Ureter (tissue), 1 donor: ENCODE data around the gene MROH2B. TPM values are rescaled to one million over a fixed set of nuclear protein-coding genes. Genes with fewer than 3 reads are reported as not detected.

ENCODE experiments used
- DNase-seq: peaks from one replicate; pipeline ENCODE4 v3.0.0-alpha.2; 2020; ENCODE audit warnings: low spot score
- total RNA-seq: library from RNA; stranded (reverse); gene quantifications from one replicate; pipeline ENCODE4 v1.2.4, GENCODE V29; 2023
- donor health status: DM: yes; HTN: yes; CAD: no.

The MROH2B gene
- total RNA-seq, 1 donor from 2014 or later = not detected

DNA sequence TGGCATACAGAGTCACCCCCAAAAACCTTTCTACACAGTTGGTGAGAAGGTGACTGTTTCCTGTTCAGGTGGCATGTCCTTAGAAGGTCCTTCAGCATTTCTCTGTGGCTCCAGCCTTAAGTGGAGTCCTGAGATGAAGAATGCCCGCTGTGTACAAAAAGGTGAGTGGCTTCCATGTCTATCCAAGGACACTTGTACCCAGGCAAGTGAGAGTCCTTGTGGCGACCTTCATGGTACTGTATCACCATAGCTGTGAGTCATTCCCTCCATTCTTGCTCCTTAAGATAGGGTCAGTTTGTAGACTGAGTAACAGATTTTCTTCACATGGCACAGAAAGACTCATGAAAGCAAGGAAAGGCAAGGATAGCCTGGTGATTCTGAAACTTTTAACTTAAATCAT lies 98.7 kb downstream of the MROH2B start:
- no peak for DNase-seq

DNA sequence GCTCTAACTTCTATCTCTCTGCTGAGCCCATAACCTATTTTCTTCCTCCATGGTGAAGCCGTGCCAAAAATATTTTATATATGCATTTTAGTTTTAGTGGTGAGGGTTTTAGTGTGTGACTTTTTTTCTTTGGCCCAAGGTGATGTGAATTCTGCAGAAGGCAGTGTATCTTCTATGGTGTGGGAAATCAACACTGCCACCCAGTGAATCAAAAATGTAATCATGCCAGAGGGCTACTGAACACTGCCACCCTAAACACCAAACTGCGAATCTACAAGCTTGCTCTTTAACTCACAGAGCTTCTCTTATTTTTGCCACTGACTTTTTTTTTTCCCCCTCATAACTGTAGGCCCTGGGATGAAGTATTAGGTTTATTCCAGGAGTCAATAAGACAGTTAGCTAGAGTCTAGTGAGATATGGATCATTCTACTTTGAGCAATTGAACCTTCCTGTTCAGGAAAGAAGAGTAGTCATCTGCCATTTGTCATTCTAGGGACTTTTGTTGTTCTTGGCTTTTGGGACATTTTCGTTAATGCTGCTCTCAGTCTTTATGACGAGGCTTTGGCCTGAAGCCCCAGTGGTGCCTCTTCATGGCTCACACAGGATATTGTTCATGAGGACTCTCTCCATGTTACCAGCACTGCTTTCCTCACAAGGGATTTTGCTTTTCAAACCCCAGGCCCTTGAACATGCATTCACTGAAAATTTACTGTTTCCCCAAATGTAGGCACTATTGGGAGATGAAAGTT lies 108.8 kb downstream of the MROH2B start:
- no peak for DNase-seq

DNA sequence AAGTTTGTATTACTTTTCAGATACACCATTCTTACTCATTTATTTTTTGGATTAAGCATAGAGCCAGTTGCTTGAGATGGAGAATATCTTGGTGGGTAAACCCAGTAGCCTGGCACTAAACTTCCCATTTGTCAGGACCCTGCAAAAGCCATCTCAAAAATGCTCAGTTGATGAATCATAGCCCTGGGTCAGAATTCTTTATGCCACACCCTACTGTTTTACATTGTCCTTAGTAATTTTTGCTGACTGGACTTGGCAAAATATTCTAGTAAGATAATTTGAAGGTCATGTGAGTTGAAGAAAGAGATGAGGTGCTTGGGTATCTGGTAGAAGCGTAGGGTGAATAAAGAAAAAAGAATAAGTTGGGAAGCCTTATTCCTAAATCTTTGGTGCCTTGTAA lies 111.1 kb downstream of the MROH2B start:
- no peak for DNase-seq

DNA sequence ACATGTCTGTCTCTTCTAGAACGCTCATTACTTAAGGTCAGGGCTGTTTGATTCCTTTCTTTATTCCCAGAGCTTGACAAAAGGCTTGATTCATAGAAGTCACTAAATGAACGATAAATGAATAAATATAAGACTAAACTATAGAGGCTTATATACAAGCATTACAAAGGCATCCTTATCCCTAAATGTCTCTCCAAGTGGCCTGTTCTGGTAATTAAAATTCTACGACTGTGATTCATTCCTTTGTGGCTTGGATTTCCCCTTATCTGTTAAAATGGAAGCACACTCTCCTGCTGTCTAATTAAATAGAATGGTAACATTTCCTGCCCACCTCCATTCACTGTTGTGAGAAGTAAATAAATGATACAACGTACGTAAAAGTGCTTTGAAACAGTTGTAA lies 112.3 kb downstream of the MROH2B start:
- DNase-seq = no peak

DNA sequence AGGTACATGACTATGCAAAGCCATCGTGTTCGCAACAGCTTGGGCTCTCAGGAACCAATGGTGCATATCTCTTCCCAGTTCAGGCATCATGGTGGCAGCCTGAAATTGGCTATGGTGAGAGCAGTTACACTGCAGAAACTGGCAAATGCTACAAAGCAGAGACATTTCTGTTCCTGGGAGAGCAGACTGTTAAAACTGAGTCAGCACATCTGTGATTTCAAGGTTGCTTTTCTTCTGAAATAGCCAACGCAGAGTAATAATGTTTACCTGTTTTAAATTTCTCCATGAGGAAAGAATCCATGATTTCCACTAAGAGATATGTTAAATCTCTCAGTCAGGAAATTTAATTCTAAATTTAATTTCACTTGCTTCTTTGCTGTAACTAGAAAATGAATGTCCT lies 114.1 kb downstream of the MROH2B start:
- no peak for DNase-seq

DNA sequence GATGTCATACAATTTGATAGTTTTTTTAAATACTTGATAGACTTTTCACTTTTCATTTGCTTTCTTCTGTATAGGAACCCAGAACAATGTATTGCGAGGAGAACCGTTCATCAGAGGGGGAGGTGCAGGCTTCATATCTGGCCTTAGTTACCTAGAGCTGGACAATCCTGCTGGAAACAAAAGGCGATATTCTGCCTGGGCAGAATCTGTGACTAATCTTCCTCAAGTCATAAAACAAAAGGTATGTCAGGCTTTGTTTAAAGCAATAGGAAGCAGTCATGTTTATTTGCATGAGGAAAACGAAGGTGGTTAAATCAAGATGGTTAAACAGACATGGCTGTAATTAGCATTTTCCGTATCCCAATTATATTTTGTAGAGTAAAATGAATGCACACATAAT lies 115.8 kb downstream of the MROH2B start:
- DNase-seq = no peak

Other genes starting within 250 kb of the MROH2B start
- 1,647 TPM for gene RPL37, start 236.1 kb downstream of the MROH2B start, total RNA-seq
- 17.1 TPM for gene CARD6, start 230.0 kb downstream of the MROH2B start, total RNA-seq
- gene C7, start 161.8 kb downstream of the MROH2B start, total RNA-seq = 209 TPM
- gene C6, start 142.2 kb upstream of the MROH2B start, total RNA-seq = 2.5 TPM